Ovary (tissue), 9 donors: ENCODE measurements around the gene CALHM3. TPM values are rescaled to one million over a fixed set of nuclear protein-coding genes. Genes with fewer than 3 reads are reported as not detected.

Source experiments
- DNase-seq, 5 donors: peaks; one replicate each; pipeline ENCODE4 v3.0.0-alpha.2; 2019 to 2020
- H3K27ac ChIP-seq, 2 donors: fragments of 200-600 bp; one replicate each; pipeline versions ENCODE4 v1.5.1 to v1.8.0; 2019 to 2022
- H3K27me3 ChIP-seq: fragments of 200-600 bp; one replicate; pipeline ENCODE4 v1.8.0; 2022
- H3K36me3 ChIP-seq: fragments of 200-600 bp; sonication (generic); one replicate; pipeline ENCODE4 v1.5.1; 2019
- H3K4me1 ChIP-seq: one replicate; pipeline ENCODE4 v1.8.1; 2013; ENCODE audit warnings: mild to moderate bottlenecking, moderate library complexity; ENCODE audit not compliant: insufficient read depth
- H3K4me3 ChIP-seq: fragments of 200-600 bp; sonication (generic); one replicate; pipeline ENCODE4 v1.5.1; 2017
- H3K9me3 ChIP-seq, 2 donors: fragments of 200-600 bp in 1 of 2; sonication (generic) in 1 of 2; one replicate each; pipeline versions ENCODE4 v1.5.1 to v1.8.1; 2013 to 2019; ENCODE audit warnings: mild to moderate bottlenecking in 1 of 2, moderate library complexity in 1 of 2
- EP300 ChIP-seq: sonication (generic); formaldehyde crosslinking; IDR thresholded peaks from one replicate; pipeline ENCODE4 v1.6.1; 2017; ENCODE audit warnings: antibody characterized with exemption
- POLR2A ChIP-seq: fragments of 450-650 bp; IDR thresholded peaks from one replicate; pipeline ENCODE4 v1.6.1; 2017; ENCODE audit warnings: antibody characterized with exemption, mild to moderate bottlenecking, moderate library complexity
- WGBS, 3 donors: extraction: QIAGEN DNeasy Blood & Tissue Kit in 1 of 3; methylation state at CpG; one replicate each; pipeline versions ENCODE4 v1.1.5 to v1.1.7; 2013 to 2017; 5-methylcytosine and 5-hydroxymethylcytosine counted together
- intact Hi-C, 4 donors: fragments of 100-400 bp; cut with DNase I; formaldehyde crosslinking; loops; one replicate each; pipeline versions ENCODE4 v1.11.0 to v1.15.1; 2022 to 2023
- polyA plus RNA-seq, 2 donors: library from polyadenylated mRNA; stranded (reverse); fragments of 200-250 nt in 1 of 2; fragments of 350-450 nt in 1 of 2; fragmentation: Illumina TruSeq in 1 of 2; extraction: RNeasy Lipid Tissue Mini Kit (QIAGEN cat#74804) in 1 of 2; gene quantifications; one replicate each; pipeline ENCODE4 v1.2.3, GENCODE V29; 2013 to 2014
- total RNA-seq, 7 donors: library from RNA; depleted of rRNA in 2 of 7; stranded (reverse); fragments of >200 nt in 2 of 7; fragmentation: NEBNext Ultra II Directional in 3 of 7; extraction: Animal tissue kit (Norgen Biotek cat#: 25700) in 3 of 7; gene quantifications; one replicate each; pipeline versions ENCODE4 v1.1.0 to v1.2.4, GENCODE V29; 2016 to 2023
- TF ChIP-seq, protein P1 (sequence below), 3 donors: fragments of 450-650 bp in 2 of 3; fragments of 200-600 bp in 1 of 3; IDR thresholded peaks; one replicate each; pipeline versions ENCODE4 v1.5.1 to v1.8.0; 2016 to 2022; ENCODE audit warnings: antibody characterized with exemption in 3 of 3, mild to moderate bottlenecking in 1 of 3
- donor health status: DM: no; HTN: no; CAD: no; lungs with moderate emphysema.
- donor health status: DM: no; HTN: no; CAD: no.
- donor health status: Bipolar disorder and iron deficiency.
- donor health status: DM: yes; HTN: yes; CAD: no.
- donor health status: DM: no; HTN: no; CAD: no.
- donor health status: DM: yes; HTN: yes; CAD: no.

CALHM3 gene
- total and polyA plus RNA-seq, 9 donors = not detected

DNA sequence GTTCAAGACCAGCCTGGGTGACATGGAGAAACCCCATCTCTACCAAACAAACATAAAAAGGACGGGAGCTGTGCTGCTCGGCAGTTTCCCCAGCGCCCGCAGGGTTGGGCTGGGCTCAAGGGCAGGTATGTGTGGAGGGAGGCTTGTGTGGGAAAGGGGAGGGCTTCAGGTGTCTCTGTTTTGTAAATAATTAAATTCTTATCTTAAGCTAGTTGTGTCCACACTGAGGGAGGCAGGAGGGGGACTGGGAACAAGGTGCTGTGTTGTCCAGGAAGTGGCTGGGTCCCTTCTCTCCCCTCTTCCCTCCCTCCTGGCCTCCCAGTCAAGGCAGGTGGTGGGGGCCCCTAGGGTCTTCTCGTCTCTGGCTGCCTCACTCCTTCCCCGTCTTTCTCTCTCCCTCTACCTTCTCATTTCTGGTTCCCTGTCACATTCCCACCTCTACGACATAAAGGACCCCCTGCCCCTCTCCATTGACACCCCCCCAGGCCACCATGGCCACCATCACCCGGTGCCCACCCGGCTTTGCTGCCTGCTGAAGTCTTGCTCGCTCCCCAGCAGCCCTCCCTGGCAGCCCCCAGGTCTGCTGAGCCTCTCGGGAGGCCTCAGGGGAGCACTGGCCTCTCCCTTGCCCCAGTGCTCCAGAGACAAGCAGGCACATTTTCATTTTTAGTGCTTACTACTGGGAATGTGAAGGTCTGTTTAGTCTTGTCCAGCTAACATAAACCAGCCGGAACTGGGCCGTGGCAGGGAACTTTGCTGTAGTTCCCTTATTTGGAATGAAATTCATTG, 33.7 kb upstream of the CALHM3 start:
- Histone ChIP-seq H3K27me3 (no peaks in the 10 kb centered on the region), H3K4me3 (no peak overlapping the region), H3K27ac (no peak overlapping the region), H3K9me3 (no peaks in the 10 kb centered on the region), H3K4me1 (peaks cover 10% of the 10 kb centered on the region), H3K36me3 (no peaks in the 10 kb centered on the region)
- no peak for TF ChIP-seq POLR2A
- TF ChIP-seq EP300 = no peak
- TF ChIP-seq, protein P1, sequence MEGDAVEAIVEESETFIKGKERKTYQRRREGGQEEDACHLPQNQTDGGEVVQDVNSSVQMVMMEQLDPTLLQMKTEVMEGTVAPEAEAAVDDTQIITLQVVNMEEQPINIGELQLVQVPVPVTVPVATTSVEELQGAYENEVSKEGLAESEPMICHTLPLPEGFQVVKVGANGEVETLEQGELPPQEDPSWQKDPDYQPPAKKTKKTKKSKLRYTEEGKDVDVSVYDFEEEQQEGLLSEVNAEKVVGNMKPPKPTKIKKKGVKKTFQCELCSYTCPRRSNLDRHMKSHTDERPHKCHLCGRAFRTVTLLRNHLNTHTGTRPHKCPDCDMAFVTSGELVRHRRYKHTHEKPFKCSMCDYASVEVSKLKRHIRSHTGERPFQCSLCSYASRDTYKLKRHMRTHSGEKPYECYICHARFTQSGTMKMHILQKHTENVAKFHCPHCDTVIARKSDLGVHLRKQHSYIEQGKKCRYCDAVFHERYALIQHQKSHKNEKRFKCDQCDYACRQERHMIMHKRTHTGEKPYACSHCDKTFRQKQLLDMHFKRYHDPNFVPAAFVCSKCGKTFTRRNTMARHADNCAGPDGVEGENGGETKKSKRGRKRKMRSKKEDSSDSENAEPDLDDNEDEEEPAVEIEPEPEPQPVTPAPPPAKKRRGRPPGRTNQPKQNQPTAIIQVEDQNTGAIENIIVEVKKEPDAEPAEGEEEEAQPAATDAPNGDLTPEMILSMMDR (IDR thresholded peaks at IDR 0.05) = no peak
- no peak for DNase-seq
- intact Hi-C loops = no loop called here
- WGBS, 3 donors = 59 to 75% (median 61%) methylated on average over 13 of the region's 13 CpGs

DNA sequence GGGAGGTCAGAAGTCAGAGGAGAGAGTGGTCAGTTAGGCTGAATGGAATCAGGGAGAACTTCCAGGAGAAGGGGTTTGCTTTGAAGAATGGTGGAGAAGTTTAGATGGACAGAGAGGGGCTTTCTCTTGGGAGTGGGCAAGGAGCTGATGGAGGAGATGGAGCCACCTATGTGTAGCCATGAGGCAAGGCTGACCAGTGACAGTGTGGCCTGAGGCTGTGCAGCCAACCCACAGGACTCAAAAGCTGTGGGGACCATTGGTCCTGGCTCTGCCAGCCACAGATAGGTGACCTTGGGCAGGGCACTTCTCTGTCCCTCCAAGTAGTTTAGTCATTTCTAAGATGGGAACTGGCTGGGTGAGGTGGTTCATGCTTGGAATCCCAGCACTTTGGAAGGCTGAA, 33.1 kb upstream of the CALHM3 start:
- Histone ChIP-seq H3K27me3 (no peaks in the 10 kb centered on the region), H3K9me3 (no peaks in the 10 kb centered on the region), H3K36me3 (no peaks in the 10 kb centered on the region), H3K27ac (no peak overlapping the region), H3K4me3 (no peak overlapping the region), H3K4me1 (peaks cover 10% of the 10 kb centered on the region)
- intact Hi-C loops = no loop called here
- DNase-seq = no peak
- TF ChIP-seq POLR2A (no peak), EP300 (no peak)
- TF ChIP-seq, protein P1 (IDR thresholded peaks at IDR 0.05) = no peak

DNA sequence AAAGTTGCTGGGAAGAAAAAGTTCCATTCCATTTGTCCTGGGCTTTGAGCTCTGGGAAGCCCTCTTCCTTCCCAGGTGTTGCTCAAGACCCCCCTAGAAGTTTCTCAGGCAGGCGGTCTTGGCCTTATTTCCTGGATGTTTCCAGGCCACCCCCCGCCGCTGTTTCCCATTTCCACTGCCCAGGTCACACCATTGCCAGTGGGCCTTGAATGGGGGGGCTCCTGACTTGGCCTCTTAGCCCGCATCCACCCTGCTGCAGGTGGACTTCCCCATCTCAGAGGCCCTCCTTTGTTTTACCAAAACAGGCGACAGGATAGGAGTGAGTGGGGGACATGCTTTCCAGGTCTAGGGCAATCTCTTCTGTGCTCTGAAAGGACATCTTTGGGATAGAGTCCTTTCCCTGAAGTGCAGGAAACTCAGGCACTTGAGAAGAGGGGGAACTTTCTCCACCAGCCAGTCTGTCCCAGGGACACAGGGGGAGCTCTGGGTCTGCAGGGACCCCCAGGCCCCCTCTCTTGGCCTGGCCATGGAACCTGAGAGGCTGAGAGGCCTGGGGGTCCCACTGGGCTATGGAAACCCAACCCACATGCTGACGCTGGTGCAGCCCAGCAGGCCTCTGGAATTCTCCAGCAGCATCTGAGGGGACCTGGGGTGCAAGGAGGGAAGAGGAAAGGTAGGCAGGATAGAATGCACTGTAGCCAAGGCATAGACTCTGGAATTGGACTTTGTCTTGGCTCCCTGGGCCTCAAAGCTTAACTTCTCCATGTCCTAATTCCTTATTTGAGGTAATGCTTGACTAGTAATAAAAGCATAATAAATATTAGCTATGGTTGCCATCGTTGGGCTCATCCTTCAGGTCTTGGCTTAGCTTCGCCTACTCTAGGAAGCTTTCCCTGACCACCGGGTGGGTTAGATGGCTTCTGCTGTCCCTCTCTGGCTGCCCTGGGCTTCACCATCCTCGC, 32.0 kb upstream of the CALHM3 start:
- no peak for TF ChIP-seq EP300
- no peak for TF ChIP-seq POLR2A
- TF ChIP-seq, protein P1 (IDR thresholded peaks at IDR 0.05) = no peak
- Histone ChIP-seq H3K4me1 (peaks cover 10% of the 10 kb centered on the region), H3K27me3 (no peaks in the 10 kb centered on the region), H3K27ac (no peak overlapping the region), H3K4me3 (no peak overlapping the region), H3K9me3 (no peaks in the 10 kb centered on the region), H3K36me3 (no peaks in the 10 kb centered on the region)
- intact Hi-C loops = no loop called here
- WGBS, 3 donors = 94 to 96% (median 96%) methylated on average over 10 of the region's 10 CpGs
- no peak for DNase-seq

DNA sequence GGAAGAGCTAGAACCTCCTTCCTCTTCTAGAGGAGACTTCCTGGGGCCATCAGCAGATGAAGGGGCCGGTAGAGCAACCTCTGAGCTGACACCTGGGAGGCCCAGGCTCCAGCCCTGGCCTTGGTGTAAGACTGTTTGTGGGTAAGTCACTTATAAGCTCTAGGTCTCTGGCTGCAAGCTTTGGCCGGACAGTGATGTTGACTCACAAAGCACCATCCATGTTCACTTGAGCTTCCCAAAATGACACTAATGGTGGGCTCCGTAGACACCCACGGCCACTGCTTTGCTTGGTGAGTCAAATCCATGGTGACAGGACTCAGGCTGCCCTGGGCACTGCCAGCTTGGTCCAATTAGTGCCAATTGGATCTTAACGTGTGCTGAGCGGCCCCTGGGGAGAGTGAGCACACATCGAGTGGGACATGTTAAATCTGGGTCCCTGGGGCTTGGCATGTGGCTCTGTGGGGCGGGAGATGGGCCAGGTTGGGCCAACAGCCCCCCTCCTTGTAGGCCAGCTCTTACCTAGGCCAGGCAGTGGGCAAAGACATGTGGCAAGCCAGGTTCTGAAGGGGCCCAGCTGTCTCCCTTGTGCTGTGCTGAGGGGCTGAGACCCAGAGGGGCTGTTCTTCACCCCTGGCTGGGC, 31.1 kb upstream of the CALHM3 start:
- intact Hi-C loops = no loop called here
- H3K4me3 ChIP-seq = no peak overlapping the region
- no peak for DNase-seq

More for the DNA sequence above, 31.1 kb upstream of the CALHM3 start:
- Histone ChIP-seq H3K27ac (no peak overlapping the region), H3K9me3 (no peaks in the 10 kb centered on the region), H3K27me3 (no peaks in the 10 kb centered on the region), H3K4me1 (peaks cover 9% of the 10 kb centered on the region), H3K36me3 (no peaks in the 10 kb centered on the region)
- no peak for TF ChIP-seq POLR2A
- TF ChIP-seq, protein P1 (IDR thresholded peaks at IDR 0.05) = no peak
- TF ChIP-seq EP300 = no peak
- 94 to 98% (median 98%) methylated on average over 8 of the region's 8 CpGs for WGBS, 3 donors
